GM19324 (cell line): ENCODE measurements around the gene ENOX1.

Source experiments
- ATAC-seq: cut with Tn5 transposase; IDR thresholded peaks from one replicate; pipeline ENCODE4 v1.9.1; 2021; ENCODE audit warnings: mild to moderate bottlenecking, moderate library complexity; ENCODE audit not compliant: unreplicated experiment, low FRiP score

The ENOX1 gene

DNA sequence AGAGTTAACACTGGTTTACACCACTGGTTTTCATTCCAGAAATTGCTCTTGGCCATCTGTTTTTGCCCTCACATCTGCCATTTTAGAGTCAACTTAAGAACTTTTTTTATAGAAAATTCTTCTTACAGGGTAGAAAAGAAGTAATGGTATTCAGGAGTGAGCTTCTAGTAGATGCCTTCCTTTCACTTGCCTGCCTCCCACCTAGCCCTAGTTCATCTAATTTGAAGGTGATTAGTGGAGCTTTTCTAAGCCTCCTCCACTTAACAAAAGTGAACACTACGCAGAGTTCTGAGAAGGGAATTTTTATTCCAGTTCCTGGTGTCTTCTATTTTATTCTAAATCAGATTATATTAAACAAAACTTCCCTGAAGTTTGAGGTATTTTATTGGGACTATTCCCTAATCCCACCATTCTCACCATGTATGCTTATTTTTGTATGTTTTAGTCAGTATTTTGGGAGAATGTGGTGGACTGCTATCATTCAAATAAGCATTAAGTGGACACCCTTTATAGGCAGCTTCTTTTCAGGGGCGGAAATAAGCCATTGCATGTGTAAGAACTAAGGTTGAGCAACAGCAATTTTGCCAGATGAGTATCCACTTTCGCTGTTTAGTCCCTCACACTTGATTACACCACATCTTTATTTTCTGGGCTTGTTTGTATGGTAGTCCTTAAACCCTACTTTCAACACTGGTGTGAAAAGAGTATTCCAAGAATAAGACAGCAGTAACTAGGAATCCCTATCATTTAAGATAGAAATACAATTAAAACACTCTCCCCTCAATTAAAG is 156.9 kb downstream of the ENOX1 start:
- ATAC-seq: no peak

DNA sequence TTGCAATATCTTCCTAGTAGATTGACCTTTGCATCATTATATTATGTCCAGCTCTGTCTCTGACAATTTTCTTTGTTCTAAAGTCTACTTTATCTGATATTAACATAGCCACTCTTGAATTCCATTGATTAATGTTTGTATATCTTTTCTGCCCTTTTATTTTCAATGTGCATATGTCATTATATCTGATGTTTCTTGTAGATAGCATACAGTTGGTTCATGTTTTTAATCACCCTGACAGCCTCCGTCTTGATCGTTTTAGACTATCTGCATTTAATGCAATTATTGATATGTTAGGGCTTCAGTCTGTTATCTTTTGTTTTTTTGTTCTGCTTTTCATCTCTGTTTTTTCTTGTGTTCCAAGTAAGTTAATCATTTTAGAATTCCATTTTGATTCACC is 159.8 kb downstream of the ENOX1 start:
- ATAC-seq: no peak

DNA sequence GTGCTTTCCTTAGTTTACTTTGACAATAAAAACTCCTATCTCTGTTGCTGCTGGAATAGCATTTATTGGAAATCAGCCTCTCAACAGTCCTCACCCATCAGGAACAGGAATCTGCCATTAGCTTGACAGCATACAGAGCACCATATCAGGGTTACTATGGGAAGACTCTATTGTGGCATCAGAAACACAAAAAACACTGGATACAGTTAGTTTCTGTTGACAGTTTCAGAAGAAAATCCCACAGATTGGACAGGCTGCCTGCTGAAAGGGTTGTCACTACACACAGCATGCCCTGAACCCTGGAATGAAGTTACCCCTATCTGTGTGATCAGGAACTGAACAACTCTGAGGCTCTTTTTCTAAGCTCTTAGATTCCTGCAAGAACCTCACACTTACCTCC is 172.7 kb downstream of the ENOX1 start:
- no peak for ATAC-seq

DNA sequence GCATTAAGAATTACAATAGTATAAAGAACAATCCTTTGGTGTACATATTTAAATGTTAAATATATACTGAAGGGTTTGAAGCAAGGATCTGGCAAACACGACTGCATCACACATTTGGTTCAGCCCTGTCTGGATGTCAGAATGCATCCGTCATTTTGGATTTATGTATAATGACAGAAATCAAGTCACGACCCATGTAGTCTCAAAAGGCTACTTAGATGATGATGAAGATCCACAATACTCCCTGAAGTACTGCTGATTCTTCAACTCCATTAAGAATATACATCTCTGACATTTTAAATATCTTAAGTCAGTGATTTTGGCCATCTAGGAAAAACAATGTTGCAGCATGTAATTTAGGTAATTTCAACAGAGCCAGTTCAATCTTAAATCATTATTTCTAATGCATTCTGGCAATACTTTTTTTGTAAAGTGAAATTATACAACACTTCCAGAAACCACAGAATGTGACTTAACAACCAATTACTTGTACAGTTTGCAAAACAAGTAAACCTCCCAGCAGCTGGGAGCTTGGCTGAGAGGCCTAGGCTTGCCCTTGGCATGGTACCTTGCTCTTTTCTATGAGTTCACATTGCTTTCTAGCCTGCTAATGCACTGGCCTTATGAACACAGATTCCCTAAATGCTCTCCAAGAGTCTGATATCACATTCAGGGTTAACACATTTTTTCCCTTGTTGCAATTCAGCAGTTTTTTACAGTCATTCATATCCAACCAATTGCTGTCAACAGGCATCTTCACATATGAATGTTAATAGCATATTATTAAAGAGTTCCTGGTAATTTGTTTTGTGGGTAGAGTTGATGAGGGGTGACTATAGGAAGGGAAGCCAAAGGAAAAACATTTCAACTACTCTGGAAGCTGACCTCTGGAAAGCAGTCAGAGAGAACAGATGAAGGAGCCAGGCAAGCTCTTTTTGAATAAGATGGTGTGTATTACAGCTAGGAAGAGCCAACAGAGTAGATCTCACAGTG is 175.2 kb downstream of the ENOX1 start:
- no peak for ATAC-seq

DNA sequence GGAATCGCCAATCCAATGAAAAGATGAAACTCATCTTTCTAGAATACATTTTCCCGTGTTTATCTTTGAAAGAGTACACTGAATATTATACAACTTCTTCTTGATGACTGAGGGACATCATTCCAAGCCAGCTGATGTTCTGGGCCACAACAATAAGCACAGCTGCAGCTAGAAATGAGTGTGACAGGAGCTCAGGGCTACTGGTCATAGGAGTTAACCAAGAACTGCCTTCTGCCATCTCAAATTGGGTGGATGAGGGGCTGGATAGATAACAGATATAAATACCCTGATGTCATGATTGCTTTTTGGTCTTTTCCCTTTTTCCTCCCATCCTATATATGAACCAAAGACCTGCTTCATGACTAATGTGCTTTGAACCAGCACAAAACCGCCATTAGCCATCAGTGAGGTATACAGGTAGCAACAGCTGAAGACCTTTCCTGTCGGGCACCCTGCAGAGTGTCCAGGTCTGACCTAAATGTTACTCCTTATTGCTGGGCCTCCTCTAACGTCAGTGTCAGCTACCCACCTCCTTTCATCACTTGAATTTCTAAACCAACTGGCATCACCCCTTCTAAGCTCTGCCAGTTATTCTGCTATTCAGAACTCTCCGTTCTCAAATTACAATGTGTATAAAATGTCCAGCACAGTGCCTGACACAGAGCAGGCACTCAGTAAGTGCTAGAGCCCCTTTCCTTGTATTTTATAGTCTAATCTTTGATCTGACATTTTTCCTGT is 178.2 kb downstream of the ENOX1 start:
- ATAC-seq: no peak

- no peak for ATAC-seq
Measured at GRCh38 chr13:43597599-43597945, 189.2 kb downstream of the ENOX1 start.

- ATAC-seq: no peak
Measured at GRCh38 chr13:43596924-43597598, 189.7 kb downstream of the ENOX1 start.

GRCh38 chr13:43596006-43596405 is 190.8 kb downstream of the ENOX1 start:
- no peak for ATAC-seq

GRCh38 chr13:43587376-43587775 is 199.4 kb downstream of the ENOX1 start:
- no peak for ATAC-seq

DNA sequence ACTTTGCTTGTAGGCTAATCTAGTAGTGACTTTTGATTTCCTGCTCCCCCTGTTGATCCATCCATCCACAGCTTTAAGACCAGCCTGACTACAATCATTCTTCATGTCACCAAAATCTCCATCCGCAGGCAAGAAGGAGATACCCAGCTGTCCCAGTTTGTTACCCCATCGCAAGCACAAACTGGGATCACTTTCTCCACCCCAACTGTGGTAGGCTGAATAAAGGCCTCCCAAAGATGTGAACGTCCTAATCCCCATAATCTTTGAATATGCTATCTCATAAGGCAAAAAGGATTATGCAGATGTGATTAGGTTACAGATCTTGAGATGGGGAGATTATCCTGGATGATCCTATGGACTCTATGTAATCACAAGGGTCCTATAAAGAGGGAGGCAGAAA is 202.0 kb downstream of the ENOX1 start:
- ATAC-seq: no peak

DNA sequence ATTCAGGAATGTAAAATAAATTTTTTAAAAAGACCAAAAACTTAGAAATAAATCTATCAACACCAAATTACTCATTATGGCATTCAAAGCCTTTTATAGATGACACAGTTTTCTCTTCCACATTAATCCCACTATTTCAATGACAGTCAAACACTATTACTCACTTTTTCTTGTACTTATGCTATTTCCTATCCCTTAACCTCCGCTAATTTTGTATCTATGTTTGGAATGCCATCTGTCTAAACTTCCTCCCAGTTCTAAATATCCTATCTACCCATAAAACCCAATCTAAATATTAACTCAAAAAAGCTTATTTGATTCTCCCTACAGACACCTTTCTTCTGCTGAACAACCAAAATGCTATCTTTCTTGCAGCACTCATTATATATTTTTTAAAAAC is 203.5 kb downstream of the ENOX1 start:
- ATAC-seq: no peak

- ATAC-seq: no peak
Measured at GRCh38 chr13:43580280-43580679, 206.5 kb downstream of the ENOX1 start.

DNA sequence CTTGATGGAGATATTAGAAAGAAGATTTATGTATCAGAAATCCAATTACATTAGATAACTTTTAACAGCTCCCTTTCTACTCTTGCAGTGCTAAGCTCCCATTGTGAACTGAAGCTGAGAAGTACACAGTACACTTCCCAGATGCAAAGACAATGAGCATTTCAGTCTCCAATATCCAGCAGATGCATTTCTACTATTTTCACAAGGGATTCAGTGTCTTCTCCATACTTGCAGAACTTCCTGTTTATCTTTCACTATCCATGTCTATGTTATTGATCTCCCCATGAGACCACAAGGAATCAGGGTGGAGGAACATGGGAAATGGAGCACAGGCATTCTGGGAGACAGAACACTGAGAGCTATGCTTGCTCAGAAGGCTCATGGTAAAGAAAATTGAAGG is 207.5 kb downstream of the ENOX1 start:
- ATAC-seq: no peak

- ATAC-seq: no peak
Measured at GRCh38 chr13:43574605-43575004, 212.2 kb downstream of the ENOX1 start.

DNA sequence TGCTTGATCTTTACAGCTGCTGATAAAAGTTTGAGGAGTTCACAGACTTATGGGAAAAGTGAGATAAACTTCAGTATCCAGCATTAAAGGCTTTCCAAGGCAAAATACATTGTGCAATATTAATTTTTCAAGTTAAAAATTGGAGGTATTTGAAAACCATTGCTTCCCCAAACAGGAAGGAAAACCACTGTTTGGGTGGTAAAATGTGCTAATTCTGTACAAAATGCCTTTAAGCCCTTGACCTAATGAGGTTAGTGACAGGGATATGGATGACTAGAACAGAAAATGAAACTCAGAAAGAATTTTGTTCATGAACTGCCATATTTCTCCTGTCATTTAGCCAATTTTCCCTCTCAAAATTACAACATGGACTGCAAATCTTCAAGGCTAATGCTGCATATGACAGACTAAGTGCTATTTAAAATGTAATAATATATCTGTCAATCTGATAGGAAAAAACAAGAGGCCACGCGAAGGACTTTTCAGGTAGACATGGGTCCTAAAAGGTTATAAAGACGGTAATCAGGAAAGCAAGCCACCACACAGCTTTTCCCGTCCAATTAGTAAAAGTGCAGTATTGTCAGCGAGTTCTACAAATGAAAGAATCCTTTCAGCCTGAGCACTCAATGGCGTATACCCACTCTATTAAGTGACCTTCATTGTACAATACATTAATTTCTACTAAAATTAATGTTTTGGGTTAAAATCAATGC is 212.8 kb downstream of the ENOX1 start:
- ATAC-seq: no peak

DNA sequence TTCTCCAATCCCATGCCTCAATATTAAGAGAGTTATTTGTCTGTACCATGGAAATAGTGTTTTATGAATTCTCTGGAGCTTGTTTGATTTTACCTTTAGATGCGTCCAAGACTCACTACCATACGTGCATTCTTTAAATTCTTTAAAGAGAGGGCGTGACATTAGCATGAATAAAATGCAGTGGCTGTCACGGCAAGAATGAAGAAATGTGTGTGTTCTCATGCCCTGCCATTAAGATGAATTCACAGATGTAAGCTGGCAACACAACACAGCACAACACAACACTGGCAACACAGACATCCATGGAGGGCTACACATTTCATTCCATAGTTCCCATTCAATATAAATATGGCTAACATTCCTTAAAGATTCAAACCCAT is 213.4 kb downstream of the ENOX1 start:
- ATAC-seq: no peak

DNA sequence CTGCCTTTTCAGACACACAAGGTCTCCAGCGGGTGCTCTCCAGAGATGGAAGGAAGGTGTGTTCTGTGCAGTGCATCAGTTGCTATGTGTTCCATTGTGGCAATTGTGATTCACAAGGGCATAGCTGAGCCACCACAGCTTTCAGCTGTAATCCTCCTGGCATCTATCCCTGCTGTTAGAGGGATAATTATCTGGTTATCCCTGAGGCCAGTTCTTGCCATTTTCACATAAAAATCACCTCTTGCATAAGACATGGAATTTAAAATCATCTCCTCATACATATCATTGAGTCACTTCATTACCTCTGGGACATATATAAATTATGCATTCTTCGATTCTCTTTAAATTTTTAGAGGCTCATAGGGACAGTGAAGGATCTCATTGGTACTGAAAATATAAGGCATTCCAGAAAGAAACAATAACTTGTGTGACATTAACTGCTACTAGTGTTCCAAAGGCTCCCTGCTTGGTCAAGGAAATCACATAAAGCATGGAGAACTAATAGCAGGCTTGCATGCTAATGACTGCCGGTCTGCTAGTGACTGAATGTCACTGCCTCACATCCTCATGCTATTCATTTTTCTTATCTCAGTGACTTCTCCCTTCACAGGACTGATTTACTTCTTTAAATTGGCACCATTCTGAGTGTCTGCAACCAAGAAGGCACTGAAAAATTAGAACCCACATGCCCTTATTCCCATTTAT is 214.0 kb downstream of the ENOX1 start:
- no peak for ATAC-seq

- ATAC-seq: no peak
Measured at GRCh38 chr13:43569658-43570057, 217.1 kb downstream of the ENOX1 start.

GRCh38 chr13:43567608-43568007 is 219.2 kb downstream of the ENOX1 start:
- ATAC-seq: no peak
